A549 (cell line): ENCODE data around the gene BMERB1. TPM values are rescaled to one million over a fixed set of nuclear protein-coding genes. Genes with fewer than 3 reads are reported as not detected.

Experiments used
- ATAC-seq, 2 experiments: fragments of 200-7000 bp in 1 of 2; fragments of >200 bp in 1 of 2; cut with Nextera tagmentation in 1 of 2; cut with Tn5 transposase in 1 of 2; 3 replicates each; pipeline versions ENCODE4 v1.8.0 to v1.9.1; 2018 to 2020; ENCODE audit warnings: mild to moderate bottlenecking in 1 of 2, moderate library complexity in 1 of 2
- CTCF ChIA-PET: fragments of 300-600 bp; sonication (Branson Sonifier 250); formaldehyde crosslinking; extraction: SDS; loops from one replicate; lab custom pipeline; 2021; ENCODE audit warnings: antibody characterized with exemption, inconsistent platforms; lab: Yijun Ruan, JAX
- POLR2A ChIA-PET: fragments of 350-600 bp; formaldehyde crosslinking; extraction: SDS; loops from one replicate; lab custom pipeline; 2021; ENCODE audit warnings: antibody characterized with exemption, inconsistent platforms; lab: Yijun Ruan, JAX
- DNase-seq, 2 experiments: peaks; one replicate each; pipeline versions ENCODE4 v3.0.0 to v3.0.0-alpha.2; 2011 to 2016; ENCODE audit warnings: low read depth in 1 of 2, low spot score in 1 of 2
- FAIRE-seq: peaks from 2 replicates; lab custom pipeline; 2011; peaks lifted over from hg19 to GRCh38; lab: Jason Lieb, UNC
- H3K27ac ChIP-seq, 2 experiments: fragments of >200 bp; sonication (Bioruptor Twin); formaldehyde crosslinking; 3 replicates each; pipeline ENCODE4 v1.5.1; 2016 to 2017
- H3K4me1 ChIP-seq: fragments of >200 bp; sonication (Bioruptor Twin); formaldehyde crosslinking; 3 replicates; pipeline ENCODE4 v1.6.1; 2016
- H3K4me2 ChIP-seq: fragments of >200 bp; sonication (Bioruptor Twin); formaldehyde crosslinking; 3 replicates; pipeline ENCODE4 v1.6.1; 2016
- H3K4me3 ChIP-seq: fragments of >200 bp; sonication (Bioruptor Twin); formaldehyde crosslinking; 3 replicates; pipeline ENCODE4 v1.5.1; 2016
- H3K9me3 ChIP-seq: fragments of >200 bp; sonication (Bioruptor Twin); formaldehyde crosslinking; 3 replicates; pipeline ENCODE4 v1.6.1; 2016
- CBX2 ChIP-seq: fragments of 200-600 bp; sonication (generic); IDR thresholded peaks from 2 replicates; pipeline ENCODE4 v1.6.1; 2016; ENCODE audit warnings: low read depth, mild to moderate bottlenecking, borderline replicate concordance
- CHD4 ChIP-seq: fragments of 200-600 bp; sonication (generic); IDR thresholded peaks from 2 replicates; pipeline ENCODE4 v1.6.1; 2016; ENCODE audit warnings: antibody characterized with exemption, mild to moderate bottlenecking, borderline replicate concordance
- EHMT2 ChIP-seq: fragments of 200-600 bp; sonication (generic); IDR thresholded peaks from 2 replicates; pipeline ENCODE4 v1.6.1; 2016; ENCODE audit warnings: antibody characterized with exemption, low read depth, mild to moderate bottlenecking, moderate library complexity
- GATA3 ChIP-seq: IDR thresholded peaks from 2 replicates; pipeline ENCODE4 v1.6.1; 2012; ENCODE audit warnings: borderline replicate concordance
- HEYL ChIP-seq: fragments of 250-450 bp; sonication (Bioruptor Pico); IDR thresholded peaks from 2 replicates; pipeline ENCODE4 v1.8.0; 2021; ENCODE audit warnings: mild to moderate bottlenecking, moderate library complexity
- HOXA7 ChIP-seq: fragments of 250-450 bp; sonication (Bioruptor Pico); IDR thresholded peaks from 2 replicates; pipeline ENCODE4 v1.5.0; 2020; ENCODE audit warnings: mild to moderate bottlenecking, moderate library complexity
- JUNB ChIP-seq: fragments of >200 bp; sonication (Bioruptor Twin); formaldehyde crosslinking; IDR thresholded peaks from 2 replicates; pipeline ENCODE4 v1.6.1; 2016
- MYC ChIP-seq: IDR thresholded peaks from 2 replicates; pipeline ENCODE4 v1.6.1; 2012; ENCODE audit warnings: mild to moderate bottlenecking, inconsistent platforms, low read length, improper control_type of control experiment, borderline replicate concordance
- NFE2L2 ChIP-seq: fragments of 150-350 bp; conservative IDR thresholded peaks from 2 replicates; pipeline ENCODE4 v1.6.1; 2014; ENCODE audit warnings: low read length
- NR3C1 ChIP-seq: fragments of >200 bp; sonication (Bioruptor Twin); formaldehyde crosslinking; IDR thresholded peaks from 3 replicates; pipeline ENCODE4 v1.6.1; 2017
- POLR2A ChIP-seq: IDR thresholded peaks from 2 replicates; pipeline ENCODE4 v1.6.1; 2012; ENCODE audit warnings: mild to moderate bottlenecking, low read length
- RAD21 ChIP-seq, 2 experiments: fragments of >200 bp in 1 of 2; sonication (Bioruptor Twin) in 1 of 2; formaldehyde crosslinking in 1 of 2; IDR thresholded peaks in 1 of 2; conservative IDR thresholded peaks in 1 of 2; 2 replicates in 1 of 2; 3 replicates in 1 of 2; pipeline ENCODE4 v1.6.1; 2012 to 2018; ENCODE audit warnings: inconsistent platforms in 1 of 2
- SREBF2 ChIP-seq: fragments of 450-650 bp; IDR thresholded peaks from 2 replicates; pipeline ENCODE4 v1.6.1; 2014; ENCODE audit warnings: mild to moderate bottlenecking, moderate library complexity
- TP53 ChIP-seq: fragments of 250-450 bp; sonication (Bioruptor Pico); IDR thresholded peaks from 2 replicates; pipeline ENCODE4 v1.5.0; 2021; ENCODE audit warnings: mild to moderate bottlenecking, moderate library complexity
- ZNF302 ChIP-seq: fragments of 250-450 bp; sonication (Bioruptor Pico); IDR thresholded peaks from 2 replicates; pipeline ENCODE4 v1.9.0; 2021; ENCODE audit warnings: inconsistent platforms, mild to moderate bottlenecking, moderate library complexity
- WGBS: methylation state at CpG from one replicate; pipeline ENCODE4 v1.1.6; 2017; ENCODE audit errors: missing lambda C conversion rate; 5-methylcytosine and 5-hydroxymethylcytosine counted together
- polyA plus RNA-seq, 4 experiments: library from polyadenylated mRNA; depleted of rRNA in 3 of 4; stranded (reverse); fragments of >200 nt; fragmentation: RNase III in 1 of 4; extraction: RNeasy Plus Mini Kit Qiagen cat#74134 plus additional on column Dnase treatment in 1 of 4; gene quantifications; 2 replicates in 3 of 4; 3 replicates in 1 of 4; pipeline ENCODE4 v1.2.3, GENCODE V29; 2011 to 2017
- TF ChIP-seq, protein P1 (sequence below): IDR thresholded peaks from 2 replicates; pipeline ENCODE4 v1.6.1; 2012; ENCODE audit warnings: low read depth, borderline replicate concordance
- TF ChIP-seq, protein P2 (sequence below): fragments of 250-450 bp; sonication (Bioruptor Pico); IDR thresholded peaks from 2 replicates; pipeline ENCODE4 v1.5.0; 2020; ENCODE audit warnings: low read depth, mild to moderate bottlenecking, moderate library complexity
- TF ChIP-seq, protein P3 (sequence below): fragments of 250-450 bp; sonication (Bioruptor Pico); IDR thresholded peaks from 2 replicates; pipeline ENCODE4 v1.5.0; 2021; ENCODE audit warnings: mild to moderate bottlenecking, moderate library complexity, borderline replicate concordance
- TF ChIP-seq, protein P4 (sequence below): fragments of >200 bp; sonication (Bioruptor Twin); formaldehyde crosslinking; IDR thresholded peaks from 2 replicates; pipeline ENCODE4 v1.6.1; 2016
- TF ChIP-seq, protein P5 (sequence below): fragments of >200 bp; sonication (Bioruptor Twin); formaldehyde crosslinking; IDR thresholded peaks from 3 replicates; pipeline ENCODE4 v1.6.1; 2016
- TF ChIP-seq, protein P6 (sequence below): fragments of >200 bp; sonication (Bioruptor Twin); formaldehyde crosslinking; IDR thresholded peaks from 3 replicates; pipeline ENCODE4 v1.5.1; 2016
- TF ChIP-seq, protein P7 (sequence below): IDR thresholded peaks from 2 replicates; pipeline ENCODE4 v1.6.1; 2012

BMERB1 gene
- polyA plus RNA-seq, 2 of the 4 experiments (the other 2 are of a cell fraction): 44.7 to 48.9 TPM

DNA sequence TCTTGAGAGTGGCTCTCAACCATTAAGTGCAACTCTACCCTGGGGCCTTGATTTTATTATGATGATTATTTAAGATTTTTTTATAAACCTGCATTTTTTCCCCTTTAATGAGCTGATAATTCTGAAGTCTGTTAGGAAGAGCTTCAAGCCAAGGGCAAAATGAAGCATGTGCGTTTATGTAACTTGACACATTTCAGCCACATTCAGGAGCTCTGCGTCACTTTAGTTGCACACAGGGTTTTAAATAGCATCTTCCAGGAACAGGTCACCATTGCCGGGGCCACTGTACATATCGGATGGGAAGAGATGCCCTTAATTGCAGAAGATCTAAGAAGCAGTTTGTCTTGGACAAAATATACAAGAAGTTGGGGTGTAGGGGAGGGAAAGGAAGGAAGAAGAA lies 89.6 kb downstream of the BMERB1 start:
- Histone ChIP-seq H3K4me2 (no peak overlapping the region), H3K4me1 (peaks cover 33% of the 10 kb centered on the region), H3K4me3 (no peak overlapping the region), H3K9me3 (no peaks in the 10 kb centered on the region), H3K27ac (0 out of 6 replicates have a peak overlapping the region, but pooled peaks of 1 of the 2 experiments have one; percentile 59)
- CTCF ChIA-PET: interaction anchor here (0.6 to 2.4 kb wide), 6 partner anchors 11 to 97 kb away, joined by 3 to 8 read pairs (median 4); no protein-coding TSS in a partner anchor
- TF ChIP-seq, protein P1, sequence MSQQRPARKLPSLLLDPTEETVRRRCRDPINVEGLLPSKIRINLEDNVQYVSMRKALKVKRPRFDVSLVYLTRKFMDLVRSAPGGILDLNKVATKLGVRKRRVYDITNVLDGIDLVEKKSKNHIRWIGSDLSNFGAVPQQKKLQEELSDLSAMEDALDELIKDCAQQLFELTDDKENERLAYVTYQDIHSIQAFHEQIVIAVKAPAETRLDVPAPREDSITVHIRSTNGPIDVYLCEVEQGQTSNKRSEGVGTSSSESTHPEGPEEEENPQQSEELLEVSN: no peak
- no peak for TF ChIP-seq CBX2
- DNase-seq (no peak), ATAC-seq (no peak), FAIRE-seq (no peak)
- POLR2A ChIA-PET: no interaction called here
- WGBS: 89% methylated on average over 4 of the region's 4 CpGs

DNA sequence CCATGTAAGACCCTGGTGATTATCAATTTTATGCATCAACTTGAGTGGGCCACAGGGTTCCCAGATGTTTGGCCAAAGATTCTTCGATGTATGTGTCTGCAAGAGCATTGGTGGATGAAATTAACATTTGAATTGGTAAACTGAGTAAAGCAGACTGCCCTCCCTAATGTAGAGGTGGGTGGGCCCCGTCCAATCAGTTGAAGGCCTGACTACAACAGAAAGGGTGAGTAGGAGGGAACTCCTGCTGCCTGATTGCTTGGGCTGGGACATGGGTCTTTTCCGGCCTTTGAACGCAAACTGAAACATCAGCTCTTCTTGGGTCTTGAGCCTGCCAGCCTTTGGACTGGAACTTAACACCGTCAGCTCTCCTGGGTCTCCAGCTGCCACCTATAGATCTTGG lies 90.6 kb downstream of the BMERB1 start:
- FAIRE-seq (no peak), DNase-seq (no peak), ATAC-seq (no peak)
- Histone ChIP-seq H3K9me3 (no peaks in the 10 kb centered on the region), H3K27ac (no peak overlapping the region), H3K4me2 (no peak overlapping the region), H3K4me1 (peaks cover 23% of the 10 kb centered on the region; the same call in 2 of the 3 replicates), H3K4me3 (no peak overlapping the region)
- ChIA-PET CTCF (interaction anchor here (1.0 to 1.9 kb wide), 2 partner anchors 15 to 26 kb away, joined by 3 to 4 read pairs; no protein-coding TSS in a partner anchor), POLR2A (no interaction called here)
- 96% methylated on average over 5 of the region's 5 CpGs for WGBS
- TF ChIP-seq JUNB: no peak
- TF ChIP-seq, protein P2, sequence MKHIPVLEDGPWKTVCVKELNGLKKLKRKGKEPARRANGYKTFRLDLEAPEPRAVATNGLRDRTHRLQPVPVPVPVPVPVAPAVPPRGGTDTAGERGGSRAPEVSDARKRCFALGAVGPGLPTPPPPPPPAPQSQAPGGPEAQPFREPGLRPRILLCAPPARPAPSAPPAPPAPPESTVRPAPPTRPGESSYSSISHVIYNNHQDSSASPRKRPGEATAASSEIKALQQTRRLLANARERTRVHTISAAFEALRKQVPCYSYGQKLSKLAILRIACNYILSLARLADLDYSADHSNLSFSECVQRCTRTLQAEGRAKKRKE: no peak
- no peak for TF ChIP-seq GATA3
- no peak for TF ChIP-seq HEYL
- no peak for TF ChIP-seq RAD21 (conservative IDR thresholded peaks at IDR 0.05 in 1 of 2, IDR thresholded peaks at IDR 0.05 in 1 of 2)
- no peak for TF ChIP-seq NFE2L2
- TF ChIP-seq CHD4: no peak
- TF ChIP-seq TP53 (CRISPR knock-in tag): no peak
- TF ChIP-seq, protein P3, sequence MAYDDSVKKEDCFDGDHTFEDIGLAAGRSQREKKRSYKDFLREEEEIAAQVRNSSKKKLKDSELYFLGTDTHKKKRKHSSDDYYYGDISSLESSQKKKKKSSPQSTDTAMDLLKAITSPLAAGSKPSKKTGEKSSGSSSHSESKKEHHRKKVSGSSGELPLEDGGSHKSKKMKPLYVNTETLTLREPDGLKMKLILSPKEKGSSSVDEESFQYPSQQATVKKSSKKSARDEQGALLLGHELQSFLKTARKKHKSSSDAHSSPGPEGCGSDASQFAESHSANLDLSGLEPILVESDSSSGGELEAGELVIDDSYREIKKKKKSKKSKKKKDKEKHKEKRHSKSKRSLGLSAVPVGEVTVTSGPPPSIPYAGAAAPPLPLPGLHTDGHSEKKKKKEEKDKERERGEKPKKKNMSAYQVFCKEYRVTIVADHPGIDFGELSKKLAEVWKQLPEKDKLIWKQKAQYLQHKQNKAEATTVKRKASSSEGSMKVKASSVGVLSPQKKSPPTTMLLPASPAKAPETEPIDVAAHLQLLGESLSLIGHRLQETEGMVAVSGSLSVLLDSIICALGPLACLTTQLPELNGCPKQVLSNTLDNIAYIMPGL (CRISPR knock-in tag): no peak
- TF ChIP-seq, protein P4, sequence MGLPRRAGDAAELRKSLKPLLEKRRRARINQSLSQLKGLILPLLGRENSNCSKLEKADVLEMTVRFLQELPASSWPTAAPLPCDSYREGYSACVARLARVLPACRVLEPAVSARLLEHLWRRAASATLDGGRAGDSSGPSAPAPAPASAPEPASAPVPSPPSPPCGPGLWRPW: no peak
- TF ChIP-seq POLR2A: no peak
- TF ChIP-seq HOXA7 (CRISPR knock-in tag): no peak
- TF ChIP-seq, protein P1: no peak

DNA sequence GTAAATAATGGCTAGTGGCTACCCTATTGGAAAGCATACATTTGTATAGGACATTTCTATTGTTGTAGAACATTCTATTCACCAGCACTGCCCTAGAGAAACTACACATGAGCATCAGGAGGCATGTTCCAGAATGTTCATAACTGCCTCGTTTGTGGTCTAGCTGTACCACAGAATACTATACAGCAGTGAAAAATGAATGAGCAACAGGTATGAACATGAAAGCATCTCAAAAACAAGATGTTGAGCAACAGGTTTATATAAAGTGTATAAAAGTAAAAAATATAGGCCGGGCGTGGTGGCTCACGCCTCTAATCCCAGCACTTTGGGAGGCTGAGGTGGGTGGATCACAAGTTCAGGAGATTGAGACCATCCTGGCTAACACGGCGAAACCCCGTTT lies 91.7 kb downstream of the BMERB1 start:
- Histone ChIP-seq H3K9me3 (no peaks in the 10 kb centered on the region), H3K27ac (no peak overlapping the region), H3K4me2 (no peak overlapping the region), H3K4me3 (no peak overlapping the region), H3K4me1 (peaks cover 22% of the 10 kb centered on the region; the same call in 2 of the 3 replicates)
- ChIA-PET POLR2A (no interaction called here), CTCF (interaction anchor here (0.7 to 1.0 kb wide), 2 partner anchors 25 to 902 kb away, joined by 3 read pairs; no protein-coding TSS in a partner anchor)
- WGBS: 91% methylated on average over 7 of the region's 7 CpGs
- no peak for FAIRE-seq
- no peak for ATAC-seq
- no peak for DNase-seq
- TF ChIP-seq SREBF2 (no peak), ZNF302 (no peak), MYC (no peak), EHMT2 (no peak), NR3C1 (no peak), CBX2 (no peak)
- TF ChIP-seq, protein P4: no peak
- TF ChIP-seq, protein P5, sequence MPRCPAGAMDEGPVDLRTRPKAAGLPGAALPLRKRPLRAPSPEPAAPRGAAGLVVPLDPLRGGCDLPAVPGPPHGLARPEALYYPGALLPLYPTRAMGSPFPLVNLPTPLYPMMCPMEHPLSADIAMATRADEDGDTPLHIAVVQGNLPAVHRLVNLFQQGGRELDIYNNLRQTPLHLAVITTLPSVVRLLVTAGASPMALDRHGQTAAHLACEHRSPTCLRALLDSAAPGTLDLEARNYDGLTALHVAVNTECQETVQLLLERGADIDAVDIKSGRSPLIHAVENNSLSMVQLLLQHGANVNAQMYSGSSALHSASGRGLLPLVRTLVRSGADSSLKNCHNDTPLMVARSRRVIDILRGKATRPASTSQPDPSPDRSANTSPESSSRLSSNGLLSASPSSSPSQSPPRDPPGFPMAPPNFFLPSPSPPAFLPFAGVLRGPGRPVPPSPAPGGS: no peak
- TF ChIP-seq, protein P6, sequence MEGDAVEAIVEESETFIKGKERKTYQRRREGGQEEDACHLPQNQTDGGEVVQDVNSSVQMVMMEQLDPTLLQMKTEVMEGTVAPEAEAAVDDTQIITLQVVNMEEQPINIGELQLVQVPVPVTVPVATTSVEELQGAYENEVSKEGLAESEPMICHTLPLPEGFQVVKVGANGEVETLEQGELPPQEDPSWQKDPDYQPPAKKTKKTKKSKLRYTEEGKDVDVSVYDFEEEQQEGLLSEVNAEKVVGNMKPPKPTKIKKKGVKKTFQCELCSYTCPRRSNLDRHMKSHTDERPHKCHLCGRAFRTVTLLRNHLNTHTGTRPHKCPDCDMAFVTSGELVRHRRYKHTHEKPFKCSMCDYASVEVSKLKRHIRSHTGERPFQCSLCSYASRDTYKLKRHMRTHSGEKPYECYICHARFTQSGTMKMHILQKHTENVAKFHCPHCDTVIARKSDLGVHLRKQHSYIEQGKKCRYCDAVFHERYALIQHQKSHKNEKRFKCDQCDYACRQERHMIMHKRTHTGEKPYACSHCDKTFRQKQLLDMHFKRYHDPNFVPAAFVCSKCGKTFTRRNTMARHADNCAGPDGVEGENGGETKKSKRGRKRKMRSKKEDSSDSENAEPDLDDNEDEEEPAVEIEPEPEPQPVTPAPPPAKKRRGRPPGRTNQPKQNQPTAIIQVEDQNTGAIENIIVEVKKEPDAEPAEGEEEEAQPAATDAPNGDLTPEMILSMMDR: no peak
- TF ChIP-seq, protein P3 (CRISPR knock-in tag): no peak
- TF ChIP-seq, protein P7, sequence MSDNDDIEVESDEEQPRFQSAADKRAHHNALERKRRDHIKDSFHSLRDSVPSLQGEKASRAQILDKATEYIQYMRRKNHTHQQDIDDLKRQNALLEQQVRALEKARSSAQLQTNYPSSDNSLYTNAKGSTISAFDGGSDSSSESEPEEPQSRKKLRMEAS: no peak
